Measurements from ENCODE around the gene TMEM252.

Gene TMEM252

DNA sequence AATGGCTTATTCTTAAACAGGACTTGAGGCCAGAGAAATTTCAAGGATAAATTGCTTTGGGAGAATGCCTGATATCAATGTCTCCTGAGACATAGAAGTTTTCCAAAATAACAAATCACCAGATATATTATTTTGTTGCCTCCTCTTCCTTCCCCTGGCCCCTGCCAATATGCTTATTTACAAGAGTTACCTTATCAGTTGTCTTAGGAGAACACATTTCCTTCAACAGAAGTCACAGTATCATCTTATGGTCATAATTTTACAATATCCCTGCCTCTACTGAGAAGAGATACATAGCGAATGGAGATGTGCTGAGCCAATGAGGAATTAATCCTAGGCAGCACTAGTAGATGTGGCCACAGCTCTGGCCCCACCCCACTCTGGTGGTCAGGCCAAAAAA, 43.1 kb downstream of the TMEM252 start:
- no peak for DNase-seq

DNA sequence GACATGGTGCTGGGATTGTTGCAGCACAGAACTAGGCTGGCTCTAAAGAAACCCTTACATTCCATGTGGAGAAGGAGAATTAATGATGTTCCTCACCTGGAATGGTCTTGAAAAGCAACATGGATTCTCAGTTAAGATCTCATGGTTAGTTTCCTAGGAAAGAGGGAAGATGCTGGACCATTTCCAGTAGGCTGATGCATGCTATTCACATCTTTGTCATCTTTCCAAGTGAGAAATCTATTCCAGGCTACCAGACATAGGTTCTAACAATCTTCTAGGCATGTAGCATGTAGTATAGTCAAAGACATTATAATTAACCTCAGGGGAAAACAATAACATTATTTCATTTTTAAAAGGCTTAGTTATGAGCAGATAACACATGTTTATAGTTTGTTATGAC, 44.3 kb downstream of the TMEM252 start:
- no peak for DNase-seq

DNA sequence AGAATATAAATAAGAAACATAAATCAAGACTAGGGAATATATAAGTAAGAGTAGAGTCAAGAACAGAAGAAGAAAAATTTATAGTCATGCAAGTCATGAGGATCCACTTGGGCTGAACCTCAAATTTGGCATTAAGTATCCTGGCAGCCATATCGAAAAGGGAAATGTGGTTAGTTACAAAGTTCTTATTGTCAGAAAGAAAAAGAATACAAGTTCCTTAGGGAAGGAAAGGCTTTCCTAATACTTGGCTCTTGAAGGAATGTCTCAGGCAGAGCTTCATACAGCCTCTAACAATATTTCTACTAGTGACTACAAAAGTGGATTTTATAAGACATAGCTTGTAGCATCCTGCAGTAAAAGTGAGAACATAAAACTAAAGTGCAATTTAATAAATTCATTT, 45.4 kb downstream of the TMEM252 start:
- no peak for DNase-seq

DNA sequence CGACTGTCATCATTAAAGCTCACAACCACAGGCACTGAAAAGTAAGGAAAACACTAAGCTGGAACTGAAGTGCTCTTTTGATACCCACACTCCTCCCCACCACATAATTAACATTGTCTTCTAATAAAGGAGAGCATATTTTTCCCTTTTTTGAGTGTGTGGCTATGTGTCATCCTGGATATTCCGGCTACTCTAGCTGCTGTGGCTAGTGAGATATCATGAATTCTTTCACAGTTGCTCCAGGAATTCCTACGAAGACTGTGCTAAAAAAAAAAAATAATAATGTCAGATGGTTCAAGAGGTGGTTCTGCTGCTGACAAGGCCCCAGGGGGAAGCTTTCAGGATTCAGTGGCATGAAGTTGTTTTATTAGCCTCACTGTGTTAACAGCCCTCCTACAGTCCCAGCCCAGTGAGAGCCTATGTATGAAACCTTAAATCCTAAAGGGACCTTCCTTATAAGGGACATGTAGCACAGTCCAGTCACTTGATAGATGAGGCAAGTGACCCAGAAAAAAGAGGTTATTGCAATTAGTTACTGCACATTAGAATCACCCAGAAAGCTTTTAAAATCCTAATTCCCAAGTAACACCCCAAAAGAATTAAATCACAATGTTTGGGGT, 46.6 kb downstream of the TMEM252 start:
- DNase-seq = no peak

DNA sequence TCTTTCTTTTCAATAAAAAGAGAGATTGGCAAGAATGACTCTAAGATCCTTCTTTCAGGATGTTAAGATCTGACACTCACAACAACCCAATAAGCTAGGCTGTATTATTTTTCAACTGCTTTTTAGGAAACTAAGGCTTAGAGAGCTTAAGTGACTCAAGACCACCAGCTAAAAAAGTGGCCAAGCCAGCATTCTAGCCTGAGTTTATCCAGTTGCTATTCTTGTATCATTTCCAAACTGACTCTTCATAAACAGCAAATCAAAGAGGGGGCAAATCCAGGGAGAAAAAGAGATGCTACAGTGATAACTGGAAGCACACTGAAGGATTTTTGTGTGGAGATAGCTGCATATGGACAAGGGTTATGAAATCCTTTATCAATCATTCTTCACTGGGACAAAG, 47.1 kb downstream of the TMEM252 start:
- no peak for DNase-seq

DNA sequence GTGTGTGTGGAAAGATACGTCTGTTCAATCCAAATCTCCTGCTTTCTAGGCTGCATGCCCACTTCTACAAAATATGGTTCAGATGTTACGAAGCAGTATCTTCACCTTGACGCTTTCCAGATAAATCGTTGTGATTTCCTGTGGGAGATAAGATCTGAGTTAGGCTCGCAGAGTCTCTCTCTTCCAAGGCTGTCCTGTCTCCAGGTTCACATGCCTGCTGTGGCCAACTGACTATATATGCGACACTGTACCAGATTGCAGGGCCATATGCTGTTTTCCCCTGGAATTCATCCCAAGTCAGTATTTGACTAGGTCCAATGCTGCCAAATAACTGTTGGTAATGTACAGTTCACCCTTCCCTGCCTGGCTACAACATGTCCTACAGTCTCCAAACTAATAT, 47.9 kb downstream of the TMEM252 start:
- no peak for DNase-seq

DNA sequence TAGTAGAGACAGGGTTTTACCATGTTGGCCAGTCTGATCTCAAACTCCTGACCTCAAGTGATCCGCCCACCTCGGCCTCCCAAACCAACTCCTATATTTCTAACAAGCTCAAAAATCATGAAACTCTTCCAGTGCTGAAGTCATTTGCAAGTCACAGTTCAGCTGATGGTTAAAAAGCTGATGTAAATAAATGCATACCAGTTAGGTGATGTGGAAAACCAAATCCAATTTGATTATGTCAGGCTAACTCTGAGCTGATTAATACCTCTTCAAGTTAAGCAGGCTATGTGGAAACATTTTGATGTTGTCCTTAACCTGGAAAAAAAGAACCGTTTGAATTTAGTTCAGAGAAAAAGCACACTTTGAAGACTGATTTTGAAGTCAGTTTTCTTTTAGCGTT, 51.0 kb downstream of the TMEM252 start:
- no peak for DNase-seq

DNA sequence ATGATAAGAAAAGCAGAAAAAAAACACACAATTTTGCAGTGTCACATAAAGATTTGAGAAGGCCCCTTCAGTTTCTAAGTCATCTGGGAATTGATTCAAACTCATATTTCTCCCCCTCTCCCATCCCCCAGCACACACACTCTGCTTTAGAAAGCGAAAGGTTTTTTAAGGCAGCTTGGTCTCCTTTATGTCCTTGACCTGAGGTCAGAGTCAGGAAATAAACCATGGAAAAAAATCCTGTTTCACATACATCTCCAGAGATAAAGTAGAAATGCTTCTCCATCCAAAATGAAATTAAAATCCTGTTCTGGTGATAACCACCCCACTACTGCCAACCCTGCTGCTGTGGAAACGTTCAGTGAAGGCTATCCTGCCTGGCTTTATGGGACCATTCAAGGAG, 52.6 kb downstream of the TMEM252 start:
- no peak for DNase-seq

Measured in NCI-H1417 treated with DMSO at 0.1 percent for 48 hours (cell line).